Lower leg skin (tissue), 3 donors: ENCODE data around the gene RAB11FIP3.

ENCODE experiments used
- POLR2A ChIP-seq, 2 donors: fragments of 450-650 bp; IDR thresholded peaks; one replicate each; pipeline ENCODE4 v1.6.1; 2016 to 2017; ENCODE audit warnings: antibody characterized with exemption in 2 of 2, mild to moderate bottlenecking in 1 of 2, moderate library complexity in 1 of 2
- TF ChIP-seq, protein P1 (sequence below), 3 donors: fragments of 450-650 bp; IDR thresholded peaks; one replicate each; pipeline ENCODE4 v1.5.1; 2016; ENCODE audit warnings: antibody characterized with exemption in 3 of 3, mild to moderate bottlenecking in 3 of 3, moderate library complexity in 2 of 3

DNA sequence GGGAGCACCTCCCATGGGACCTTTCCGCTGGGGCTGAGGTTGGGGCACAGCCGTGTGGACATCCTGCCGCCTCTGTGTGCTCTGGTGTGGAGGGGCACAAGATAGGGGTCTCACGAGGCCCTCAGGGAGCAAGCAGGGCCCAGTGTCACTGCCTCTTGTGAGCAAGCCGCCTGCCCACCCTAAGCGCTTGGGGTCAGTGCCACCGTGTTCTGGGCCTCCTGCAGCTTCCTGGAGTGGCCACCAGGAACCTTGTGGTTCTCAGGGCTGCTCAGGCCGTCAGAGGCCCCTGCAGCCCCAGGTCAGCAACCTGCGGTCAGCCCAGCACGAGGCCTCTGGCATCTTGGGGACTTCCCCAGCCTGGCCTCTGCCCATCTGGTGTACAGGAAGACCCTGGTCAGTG is 88.5 kb downstream of the RAB11FIP3 start:
- TF ChIP-seq, protein P1, sequence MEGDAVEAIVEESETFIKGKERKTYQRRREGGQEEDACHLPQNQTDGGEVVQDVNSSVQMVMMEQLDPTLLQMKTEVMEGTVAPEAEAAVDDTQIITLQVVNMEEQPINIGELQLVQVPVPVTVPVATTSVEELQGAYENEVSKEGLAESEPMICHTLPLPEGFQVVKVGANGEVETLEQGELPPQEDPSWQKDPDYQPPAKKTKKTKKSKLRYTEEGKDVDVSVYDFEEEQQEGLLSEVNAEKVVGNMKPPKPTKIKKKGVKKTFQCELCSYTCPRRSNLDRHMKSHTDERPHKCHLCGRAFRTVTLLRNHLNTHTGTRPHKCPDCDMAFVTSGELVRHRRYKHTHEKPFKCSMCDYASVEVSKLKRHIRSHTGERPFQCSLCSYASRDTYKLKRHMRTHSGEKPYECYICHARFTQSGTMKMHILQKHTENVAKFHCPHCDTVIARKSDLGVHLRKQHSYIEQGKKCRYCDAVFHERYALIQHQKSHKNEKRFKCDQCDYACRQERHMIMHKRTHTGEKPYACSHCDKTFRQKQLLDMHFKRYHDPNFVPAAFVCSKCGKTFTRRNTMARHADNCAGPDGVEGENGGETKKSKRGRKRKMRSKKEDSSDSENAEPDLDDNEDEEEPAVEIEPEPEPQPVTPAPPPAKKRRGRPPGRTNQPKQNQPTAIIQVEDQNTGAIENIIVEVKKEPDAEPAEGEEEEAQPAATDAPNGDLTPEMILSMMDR (IDR thresholded peaks at IDR 0.05), result no peak
- TF ChIP-seq POLR2A (IDR thresholded peaks at IDR 0.05), result no peak
